Medulla oblongata (tissue), 1 donor: ENCODE results near the gene ZBED4.
A peak's percentile ranks its signal among the peaks of the same experiment; 100 is the strongest.

Experiments
- DNase-seq: peaks from one replicate; pipeline ENCODE4 v3.0.0-alpha.2; 2015; ENCODE audit errors: extremely low spot score

The ZBED4 gene

GRCh38 chr22:49855251-49855911 lies 1.7 kb downstream of the ZBED4 start:
- peak; percentile 6 for DNase-seq

- DNase-seq = no peak
Measured at GRCh38 chr22:49856343-49856742, 2.7 kb downstream of the ZBED4 start.

- no peak for DNase-seq
Measured at GRCh38 chr22:49856766-49857618, 3.3 kb downstream of the ZBED4 start.

- no peak for DNase-seq
Measured at GRCh38 chr22:49858827-49859226, 5.2 kb downstream of the ZBED4 start.

- no peak for DNase-seq
Measured at GRCh38 chr22:49861642-49862495, 8.2 kb downstream of the ZBED4 start.

- no peak for DNase-seq
Measured at GRCh38 chr22:49862496-49862776, 8.8 kb downstream of the ZBED4 start.

GRCh38 chr22:49863931-49864330 lies 10.3 kb downstream of the ZBED4 start:
- DNase-seq = no peak

- no peak for DNase-seq
Measured at GRCh38 chr22:49865156-49865555, 11.5 kb downstream of the ZBED4 start.

GRCh38 chr22:49866134-49866533 lies 12.5 kb downstream of the ZBED4 start:
- DNase-seq = no peak

- DNase-seq = no peak
Measured at GRCh38 chr22:49866646-49867045, 13.0 kb downstream of the ZBED4 start.

- DNase-seq = no peak
Measured at GRCh38 chr22:49867303-49868265, 13.9 kb downstream of the ZBED4 start.

- DNase-seq = no peak
Measured at GRCh38 chr22:49869086-49869830, 15.6 kb downstream of the ZBED4 start.

GRCh38 chr22:49869845-49870712 lies 16.4 kb downstream of the ZBED4 start:
- no peak for DNase-seq

GRCh38 chr22:49871482-49871881 lies 17.8 kb downstream of the ZBED4 start:
- DNase-seq = no peak

GRCh38 chr22:49872347-49872746 lies 18.7 kb downstream of the ZBED4 start:
- DNase-seq = no peak

GRCh38 chr22:49873228-49873940 lies 19.7 kb downstream of the ZBED4 start:
- DNase-seq = no peak

GRCh38 chr22:49877642-49878041 lies 24.0 kb downstream of the ZBED4 start:
- DNase-seq = no peak

- no peak for DNase-seq
Measured at GRCh38 chr22:49878206-49878605, 24.6 kb downstream of the ZBED4 start.

- no peak for DNase-seq
Measured at GRCh38 chr22:49879871-49880270, 26.2 kb downstream of the ZBED4 start.
